ENCODE data around the gene NCAN. TPM values are rescaled to one million over a fixed set of nuclear protein-coding genes. Genes with fewer than 3 reads are reported as not detected.
A peak's percentile ranks its signal among the peaks of the same experiment; 100 is the strongest.

The NCAN gene
- total RNA-seq, 1 donor from 2014 or later: 0.17 TPM

DNA sequence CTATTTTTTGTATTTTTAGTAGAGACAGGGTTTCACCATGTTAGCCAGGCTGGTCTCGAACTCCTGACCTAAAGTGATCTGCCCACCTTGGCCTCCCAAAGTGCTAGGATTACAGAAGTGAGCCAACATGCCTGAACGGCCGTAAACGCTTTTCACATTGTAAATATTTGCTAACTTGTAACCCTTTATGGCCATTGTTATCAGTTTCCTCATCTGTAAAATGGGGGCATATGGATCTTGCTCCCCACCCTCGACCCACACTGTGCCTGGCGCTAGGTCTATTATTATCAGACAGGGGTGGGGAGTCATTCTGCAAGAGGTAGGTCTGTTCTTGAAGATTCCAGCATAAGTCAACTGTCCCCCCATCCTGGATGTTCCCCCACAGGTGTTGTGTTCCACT lies 11.9 kb downstream of the NCAN start:
- DNase-seq (ENCODE audit: low read depth): no peak
- Histone ChIP-seq H3K27me3 (ENCODE audit: control insufficient read depth, insufficient read depth, low read length) (peaks cover 35% of the 10 kb centered on the region), H3K36me3 (ENCODE audit: control insufficient read depth, insufficient read depth, low read length) (no peaks in the 10 kb centered on the region), H3K4me3 (ENCODE audit: low read depth, low read length) (no peak overlapping the region)
- TF ChIP-seq, protein P1, sequence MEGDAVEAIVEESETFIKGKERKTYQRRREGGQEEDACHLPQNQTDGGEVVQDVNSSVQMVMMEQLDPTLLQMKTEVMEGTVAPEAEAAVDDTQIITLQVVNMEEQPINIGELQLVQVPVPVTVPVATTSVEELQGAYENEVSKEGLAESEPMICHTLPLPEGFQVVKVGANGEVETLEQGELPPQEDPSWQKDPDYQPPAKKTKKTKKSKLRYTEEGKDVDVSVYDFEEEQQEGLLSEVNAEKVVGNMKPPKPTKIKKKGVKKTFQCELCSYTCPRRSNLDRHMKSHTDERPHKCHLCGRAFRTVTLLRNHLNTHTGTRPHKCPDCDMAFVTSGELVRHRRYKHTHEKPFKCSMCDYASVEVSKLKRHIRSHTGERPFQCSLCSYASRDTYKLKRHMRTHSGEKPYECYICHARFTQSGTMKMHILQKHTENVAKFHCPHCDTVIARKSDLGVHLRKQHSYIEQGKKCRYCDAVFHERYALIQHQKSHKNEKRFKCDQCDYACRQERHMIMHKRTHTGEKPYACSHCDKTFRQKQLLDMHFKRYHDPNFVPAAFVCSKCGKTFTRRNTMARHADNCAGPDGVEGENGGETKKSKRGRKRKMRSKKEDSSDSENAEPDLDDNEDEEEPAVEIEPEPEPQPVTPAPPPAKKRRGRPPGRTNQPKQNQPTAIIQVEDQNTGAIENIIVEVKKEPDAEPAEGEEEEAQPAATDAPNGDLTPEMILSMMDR (IDR thresholded peaks at IDR 0.05; ENCODE audit: insufficient read depth, low read length, poor library complexity, severe bottlenecking): no peak

DNA sequence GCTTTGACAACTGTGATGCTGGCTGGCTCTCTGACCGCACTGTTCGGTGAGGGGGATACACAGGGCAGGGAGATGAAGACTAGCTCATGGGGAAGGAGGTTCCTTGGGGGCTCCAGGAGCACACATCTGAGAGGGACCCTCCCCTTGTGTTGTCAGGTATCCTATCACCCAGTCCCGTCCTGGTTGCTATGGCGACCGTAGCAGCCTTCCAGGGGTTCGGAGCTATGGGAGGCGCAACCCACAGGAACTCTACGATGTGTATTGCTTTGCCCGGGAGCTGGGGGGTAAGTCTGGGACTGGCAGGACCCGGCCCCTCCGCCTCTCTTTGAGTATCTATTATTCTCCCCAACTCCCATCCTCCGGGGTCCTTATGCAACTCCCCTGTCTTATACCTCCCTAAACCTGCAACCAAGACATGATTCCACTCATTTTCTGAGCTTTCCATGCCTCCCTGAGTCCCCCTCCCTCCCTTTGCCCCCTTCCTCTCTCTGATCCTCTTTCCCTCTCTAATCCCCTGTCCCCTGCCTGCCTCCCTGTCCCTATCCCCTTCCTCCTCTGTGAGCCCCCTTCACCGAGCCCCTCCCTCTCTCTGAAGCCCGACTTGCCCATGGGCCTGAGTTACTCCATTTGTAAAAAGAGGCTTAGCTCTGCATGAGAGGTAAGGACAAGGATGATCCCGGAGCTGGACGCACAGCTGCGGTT lies 12.5 kb downstream of the NCAN start:
- peaks cover 34% of the 10 kb centered on the region for H3K27me3 ChIP-seq (ENCODE audit: control insufficient read depth, insufficient read depth, low read length)
- H3K36me3 ChIP-seq (ENCODE audit: control insufficient read depth, insufficient read depth, low read length): no peaks in the 10 kb centered on the region
- H3K4me3 ChIP-seq (ENCODE audit: low read depth, low read length): no peak overlapping the region
- no peak for DNase-seq (ENCODE audit: low read depth)
- TF ChIP-seq, protein P1 (IDR thresholded peaks at IDR 0.05; ENCODE audit: insufficient read depth, low read length, poor library complexity, severe bottlenecking): no peak

DNA sequence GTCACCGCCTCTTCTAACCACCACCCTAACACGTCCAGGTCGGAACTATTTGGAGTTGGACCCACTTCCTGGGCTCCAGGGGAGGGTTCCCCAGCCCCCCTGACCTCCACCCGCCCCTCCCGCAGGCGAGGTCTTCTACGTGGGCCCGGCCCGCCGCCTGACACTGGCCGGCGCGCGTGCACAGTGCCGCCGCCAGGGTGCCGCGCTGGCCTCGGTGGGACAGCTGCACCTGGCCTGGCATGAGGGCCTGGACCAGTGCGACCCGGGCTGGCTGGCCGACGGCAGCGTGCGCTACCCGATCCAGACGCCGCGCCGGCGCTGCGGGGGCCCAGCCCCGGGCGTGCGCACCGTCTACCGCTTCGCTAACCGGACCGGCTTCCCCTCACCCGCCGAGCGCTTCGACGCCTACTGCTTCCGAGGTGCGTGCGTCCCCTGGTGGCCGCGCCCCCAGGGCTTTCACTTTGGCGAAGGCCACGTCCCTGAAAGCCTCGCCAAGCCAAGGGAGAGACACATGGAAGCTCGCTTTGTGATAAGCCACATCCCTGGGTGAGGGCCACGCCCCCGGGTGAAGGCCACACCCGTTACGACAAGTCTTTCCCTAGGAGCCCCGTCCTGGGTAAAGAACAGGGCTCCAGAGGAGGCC lies 13.2 kb downstream of the NCAN start:
- H3K27me3 ChIP-seq (ENCODE audit: control insufficient read depth, insufficient read depth, low read length): peaks cover 38% of the 10 kb centered on the region
- TF ChIP-seq, protein P1 (IDR thresholded peaks at IDR 0.05; ENCODE audit: insufficient read depth, low read length, poor library complexity, severe bottlenecking): peak; percentile 77

DNA sequence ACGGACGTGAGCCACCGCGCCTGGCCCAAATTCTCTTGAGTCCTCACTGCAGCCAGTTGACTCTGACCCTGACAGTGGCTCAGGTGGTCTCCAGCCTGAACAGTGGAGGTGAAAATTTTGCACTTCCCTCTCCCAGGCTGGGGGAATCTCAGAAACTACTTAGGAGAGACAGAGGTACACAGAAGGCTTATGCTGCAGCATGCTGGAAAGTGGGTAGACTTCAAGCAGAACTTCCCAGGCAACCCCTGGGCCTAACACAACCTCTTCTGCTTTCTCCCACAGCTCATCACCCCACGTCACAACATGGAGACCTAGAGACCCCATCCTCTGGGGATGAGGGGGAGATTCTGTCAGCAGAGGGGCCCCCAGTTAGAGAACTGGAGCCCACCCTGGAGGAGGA lies 14.4 kb downstream of the NCAN start:
- Histone ChIP-seq H3K27me3 (ENCODE audit: control insufficient read depth, insufficient read depth, low read length) (peaks cover 38% of the 10 kb centered on the region), H3K36me3 (ENCODE audit: control insufficient read depth, insufficient read depth, low read length) (no peaks in the 10 kb centered on the region), H3K4me3 (ENCODE audit: low read depth, low read length) (no peak overlapping the region)
- DNase-seq (ENCODE audit: low read depth): no peak
- TF ChIP-seq, protein P1 (IDR thresholded peaks at IDR 0.05; ENCODE audit: insufficient read depth, low read length, poor library complexity, severe bottlenecking): no peak

More for the DNA sequence above, 13.2 kb downstream of the NCAN start:
- DNase-seq (ENCODE audit: low read depth): no peak
- Histone ChIP-seq H3K36me3 (ENCODE audit: control insufficient read depth, insufficient read depth, low read length) (no peaks in the 10 kb centered on the region), H3K4me3 (ENCODE audit: low read depth, low read length) (no peak overlapping the region)

DNA sequence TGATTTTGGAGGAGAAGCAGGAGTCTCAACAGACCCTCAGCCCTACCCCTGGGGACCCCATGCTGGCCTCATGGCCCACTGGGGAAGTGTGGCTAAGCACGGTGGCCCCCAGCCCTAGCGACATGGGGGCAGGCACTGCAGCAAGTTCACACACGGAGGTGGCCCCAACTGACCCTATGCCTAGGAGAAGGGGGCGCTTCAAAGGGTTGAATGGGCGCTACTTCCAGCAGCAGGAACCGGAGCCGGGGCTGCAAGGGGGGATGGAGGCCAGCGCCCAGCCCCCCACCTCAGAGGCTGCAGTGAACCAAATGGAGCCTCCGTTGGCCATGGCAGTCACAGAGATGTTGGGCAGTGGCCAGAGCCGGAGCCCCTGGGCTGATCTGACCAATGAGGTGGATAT lies 14.9 kb downstream of the NCAN start:
- no peak for DNase-seq (ENCODE audit: low read depth)
- Histone ChIP-seq H3K4me3 (ENCODE audit: low read depth, low read length) (no peak overlapping the region), H3K36me3 (ENCODE audit: control insufficient read depth, insufficient read depth, low read length) (no peaks in the 10 kb centered on the region), H3K27me3 (ENCODE audit: control insufficient read depth, insufficient read depth, low read length) (peaks cover 38% of the 10 kb centered on the region)
- TF ChIP-seq, protein P1 (IDR thresholded peaks at IDR 0.05; ENCODE audit: insufficient read depth, low read length, poor library complexity, severe bottlenecking): no peak

All from kidney epithelial cell (primary cell).